Measurements from ENCODE around the gene SYNPO2.
"Not testable (repeated sequence)": the region's sequence is repeated elsewhere in the genome, so short reads cannot be mapped to it uniquely, and the experiment has no call there.

SYNPO2 gene

GRCh38 chr4:118888666-118889311 is at the start of gene SYNPO2:
Gene SYNPO2 (plus strand): TSS chr4:118888854. CDS start chr4:118889037, 183 bp downstream.
- DNase-seq: peak in 1 of 2 experiments; percentile 11

DNA sequence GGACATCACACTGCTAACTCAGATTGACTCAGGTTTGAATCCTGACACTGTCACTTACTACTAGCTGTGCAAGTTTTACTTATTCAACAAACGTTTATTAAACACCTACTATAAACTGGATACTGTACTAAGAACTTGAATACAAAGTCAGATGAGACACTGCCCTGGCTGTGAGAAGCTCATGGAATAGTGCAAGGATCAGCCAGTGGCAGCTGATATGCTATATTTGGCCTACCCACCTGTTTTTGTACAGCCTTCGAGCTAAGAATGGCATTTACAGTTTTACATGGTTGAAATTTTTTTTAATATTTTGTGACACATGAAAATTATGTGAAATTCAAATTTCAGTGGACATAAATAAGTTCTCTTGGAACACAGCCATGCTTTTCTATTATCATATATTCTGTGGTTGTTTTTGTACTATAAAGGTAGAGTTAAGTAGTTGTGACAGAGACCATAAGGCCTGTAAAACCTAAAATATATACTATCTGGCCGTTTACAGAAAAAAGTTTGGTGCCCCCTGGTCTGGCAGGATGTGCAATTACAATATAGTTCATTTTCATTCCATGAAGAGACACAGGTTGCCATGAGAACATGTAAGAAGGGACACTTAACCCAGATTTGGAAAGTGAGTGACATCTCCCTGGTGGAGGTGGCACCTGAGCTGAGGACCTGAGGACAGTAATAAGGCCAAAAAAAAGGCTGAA is 49.3 kb upstream of the SYNPO2 start:
- no peak for DNase-seq

DNA sequence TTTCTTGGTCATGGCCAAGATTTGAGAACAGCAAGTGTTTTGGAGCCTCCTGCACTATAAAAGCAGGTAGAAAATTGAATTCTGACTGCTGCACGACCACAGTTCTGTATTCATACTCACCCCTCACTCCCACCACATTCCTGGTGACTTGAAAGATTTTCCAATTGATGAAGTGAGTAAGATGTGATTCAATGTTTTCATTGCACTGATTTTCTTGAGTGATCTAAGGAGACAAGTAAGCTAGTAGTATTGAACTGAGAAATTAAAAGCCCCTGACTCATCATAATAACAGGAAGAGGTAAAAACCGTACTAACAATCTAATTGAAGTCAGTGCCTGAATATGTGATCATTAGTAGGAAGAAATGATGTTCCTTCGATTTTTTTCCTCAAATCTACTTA is 46.6 kb upstream of the SYNPO2 start:
- no peak for DNase-seq

- no peak for DNase-seq
Observed at GRCh38 chr4:118843237-118843636, 45.4 kb upstream of the SYNPO2 start.

DNA sequence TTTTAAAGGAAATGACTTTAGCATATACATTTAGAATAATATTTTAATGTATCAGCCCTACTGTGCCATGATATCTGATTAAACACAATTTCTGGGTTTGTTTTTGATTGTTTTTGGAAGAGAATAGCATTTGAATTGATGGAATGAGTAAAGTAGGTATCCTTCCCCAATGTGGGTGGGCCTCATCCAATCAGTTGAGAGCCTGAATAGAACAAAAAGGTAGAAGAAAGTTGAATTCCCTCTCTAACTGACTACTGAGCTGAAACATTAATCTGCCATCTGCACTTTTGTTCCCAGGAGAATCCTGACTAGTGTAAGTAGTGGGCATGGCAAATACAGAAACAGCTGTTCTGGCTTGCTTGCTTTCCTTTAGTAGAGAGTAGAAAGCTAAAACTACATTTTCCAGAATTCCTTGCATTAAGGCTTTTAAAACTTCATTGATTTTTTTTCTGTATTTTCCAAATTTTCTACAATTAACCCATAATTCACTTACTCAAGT is 43.1 kb upstream of the SYNPO2 start:
- DNase-seq: no peak

DNA sequence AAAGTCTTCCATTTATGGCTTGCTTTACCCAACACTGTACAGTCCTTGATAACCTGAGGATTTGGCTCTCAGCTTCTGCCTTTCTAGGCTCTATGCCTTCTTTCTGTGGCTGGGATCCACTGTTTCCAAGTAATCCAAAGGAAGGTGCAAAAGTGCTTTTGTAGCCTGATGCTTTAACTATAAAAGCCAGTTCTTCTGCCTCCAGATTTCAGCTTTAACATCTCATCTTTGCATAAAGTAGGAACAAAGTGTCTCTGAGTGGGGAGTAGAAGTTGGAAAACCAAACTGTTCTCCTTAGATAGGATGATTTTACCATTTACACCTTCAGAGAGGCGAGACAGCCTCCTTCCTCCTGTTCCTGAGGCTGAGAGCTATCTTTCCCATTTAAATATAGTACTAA is 41.7 kb upstream of the SYNPO2 start:
- DNase-seq: no peak

- no peak for DNase-seq
Observed at GRCh38 chr4:118848242-118848641, 40.4 kb upstream of the SYNPO2 start.

GRCh38 chr4:118848901-118849300 is 39.8 kb upstream of the SYNPO2 start:
- no peak for DNase-seq

GRCh38 chr4:118849867-118850487 is 38.7 kb upstream of the SYNPO2 start:
- no peak for DNase-seq

GRCh38 chr4:118850488-118851173 is 38.0 kb upstream of the SYNPO2 start:
- DNase-seq: no peak

DNA sequence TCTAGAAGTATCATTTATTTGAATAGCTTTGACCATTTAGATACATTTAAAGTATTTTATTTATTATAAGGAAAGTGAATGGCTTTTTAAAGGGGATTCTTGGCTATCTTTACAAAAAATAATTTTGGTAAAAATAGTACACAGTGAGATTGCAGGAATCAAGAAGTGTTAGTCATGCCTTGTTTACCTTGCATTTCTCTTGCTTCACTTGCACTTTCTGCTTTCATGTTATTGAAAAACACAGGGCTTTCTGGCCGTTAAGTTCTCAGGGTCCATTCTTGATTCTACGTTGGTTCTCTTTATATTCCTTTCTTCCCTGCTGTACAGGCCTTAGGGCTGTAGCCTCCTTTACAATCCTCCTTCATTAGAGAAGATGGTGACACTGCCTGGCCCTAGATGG is 30.9 kb upstream of the SYNPO2 start:
- DNase-seq: no peak

- no peak for DNase-seq
Observed at GRCh38 chr4:118858779-118859178, 29.9 kb upstream of the SYNPO2 start.

- peak; percentile 54 to 64 for DNase-seq
Observed at GRCh38 chr4:118865091-118865708, 23.5 kb upstream of the SYNPO2 start.

DNA sequence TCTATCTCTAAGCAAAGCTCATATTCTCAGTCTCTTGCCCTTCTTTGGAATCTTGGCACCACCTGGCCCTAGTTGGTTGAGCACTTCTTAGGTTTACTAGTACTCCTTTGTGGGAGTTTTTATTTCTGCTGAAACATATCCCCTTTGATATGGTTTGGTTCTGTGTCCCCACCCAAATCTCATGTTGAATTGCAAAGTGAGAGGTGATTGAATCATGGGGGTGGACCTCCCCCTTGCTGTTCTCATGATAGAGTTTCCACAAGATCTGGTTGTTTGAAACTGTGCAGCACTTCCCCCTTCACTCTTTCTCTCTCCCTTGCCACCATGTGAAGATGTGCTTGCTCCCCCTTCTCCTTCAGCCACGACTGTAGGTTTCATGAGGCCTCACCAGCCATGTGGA is 22.2 kb upstream of the SYNPO2 start:
- no peak for DNase-seq

DNA sequence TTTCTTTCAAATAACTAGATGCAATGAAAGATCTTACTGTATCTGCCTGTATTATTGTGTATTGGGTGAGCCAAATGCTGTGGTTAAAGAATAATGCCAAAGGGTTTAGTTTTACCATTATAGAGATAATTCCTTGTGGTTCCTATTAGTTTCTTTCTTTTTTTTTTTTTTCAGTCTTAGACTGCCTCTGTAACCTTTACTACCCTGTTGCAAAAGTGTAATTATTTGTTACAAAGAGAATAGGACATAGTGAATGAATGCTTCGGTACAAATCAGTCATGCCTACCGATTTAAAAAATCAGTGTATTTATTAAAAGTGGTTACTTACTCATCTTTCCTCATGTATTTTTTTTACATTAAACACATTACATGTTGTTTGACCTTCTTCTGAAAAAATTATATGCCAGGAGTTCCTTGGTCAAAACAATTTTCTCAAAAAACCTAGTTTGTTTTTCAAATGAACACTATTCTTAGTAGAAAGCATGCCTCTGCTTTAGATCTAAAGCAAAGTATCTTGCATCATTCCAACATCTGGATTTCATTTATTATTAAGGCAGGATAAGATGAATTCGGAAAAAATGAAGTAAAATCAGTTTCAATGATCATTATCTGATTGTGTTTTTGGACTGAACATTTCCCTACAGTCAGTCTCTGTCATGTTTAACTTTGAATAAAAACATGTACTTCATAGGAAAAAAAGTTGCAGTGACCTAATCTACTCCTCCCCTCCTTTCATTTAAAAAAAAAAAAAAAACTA is 21.2 kb upstream of the SYNPO2 start:
- no peak for DNase-seq

- no peak for DNase-seq
Observed at GRCh38 chr4:118869808-118870342, 18.8 kb upstream of the SYNPO2 start.

DNA sequence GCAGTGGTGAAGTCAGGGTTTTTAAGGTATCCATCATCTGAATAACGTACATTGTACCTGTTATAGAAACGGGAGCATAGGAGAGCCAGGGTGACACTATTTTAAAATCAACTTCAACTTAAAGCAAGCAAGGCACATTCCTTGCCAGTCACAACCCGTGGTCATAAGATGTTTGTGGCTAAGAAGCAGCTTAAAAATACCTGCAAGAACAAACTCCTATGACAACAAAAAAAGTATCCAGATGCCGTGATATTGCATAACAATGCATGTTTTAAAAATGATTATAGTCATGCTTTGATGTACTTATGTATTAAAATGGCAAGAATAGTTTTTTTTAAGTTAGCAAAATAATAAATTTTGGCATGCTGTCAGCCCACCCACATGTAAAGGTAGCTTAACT is 16.5 kb upstream of the SYNPO2 start:
- DNase-seq: no peak

- DNase-seq: no peak
Observed at GRCh38 chr4:118877797-118878196, 10.9 kb upstream of the SYNPO2 start.

DNA sequence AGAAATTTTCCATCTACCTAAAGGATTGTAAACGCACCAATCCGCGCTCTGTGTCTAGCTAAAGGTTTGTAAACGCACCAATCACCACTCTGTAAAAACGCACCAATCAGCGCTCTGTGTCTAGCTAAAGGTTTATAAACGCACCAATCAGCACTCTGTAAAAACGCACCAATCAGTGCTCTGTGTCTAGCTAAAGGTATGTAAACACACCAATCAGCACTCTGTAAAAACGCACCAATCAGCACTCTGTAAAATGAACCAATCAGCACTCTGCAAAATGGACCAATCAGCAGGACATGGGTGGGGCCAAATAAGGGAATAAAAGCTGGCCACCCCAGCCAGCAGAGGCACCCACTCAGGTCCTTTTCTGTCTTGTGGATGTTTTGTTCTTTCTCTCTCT is 10.1 kb upstream of the SYNPO2 start:
- DNase-seq: not testable (repeated sequence)

DNA sequence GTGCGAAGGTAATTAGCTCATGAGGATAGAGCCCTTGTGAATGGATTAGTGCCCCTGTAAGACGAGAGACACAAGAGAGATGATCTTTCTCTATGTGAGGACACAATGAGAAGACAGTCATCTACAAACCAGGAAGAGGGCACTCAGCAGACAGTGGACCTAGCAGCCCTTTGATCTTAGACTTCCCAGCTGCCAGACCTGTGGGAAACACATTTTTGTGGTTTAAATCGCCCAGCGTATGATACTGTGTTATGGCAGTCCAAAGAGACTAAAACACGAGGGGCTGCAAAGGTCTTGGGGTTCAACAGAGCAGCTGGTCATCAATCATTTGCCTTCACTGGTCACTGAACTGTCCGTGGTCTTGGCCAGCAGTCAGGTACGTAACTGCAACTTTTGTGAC is 9.2 kb upstream of the SYNPO2 start:
- no peak for DNase-seq

- no peak for DNase-seq
Observed at GRCh38 chr4:118881512-118882146, 7.0 kb upstream of the SYNPO2 start.
